Stomach (tissue), 9 donors: ENCODE data around the gene C1orf159. TPM values are rescaled to one million over a fixed set of nuclear protein-coding genes. Genes with fewer than 3 reads are reported as not detected.
"Not testable (repeated sequence)": the region's sequence is repeated elsewhere in the genome, so short reads cannot be mapped to it uniquely, and the experiment has no call there.

Experiments
- DNase-seq, 2 donors: peaks; one replicate each; pipeline versions ENCODE4 v3.0.0 to v3.0.0-alpha.2; 2013 to 2019
- H3K27ac ChIP-seq, 5 donors: fragments of 200-600 bp in 4 of 5; sonication (generic) in 4 of 5; one replicate each; pipeline ENCODE4 v1.5.1; 2013 to 2019; ENCODE audit warnings: mild to moderate bottlenecking in 1 of 5, moderate library complexity in 1 of 5
- H3K27me3 ChIP-seq, 3 donors: fragments of 200-600 bp; sonication (generic); one replicate each; pipeline ENCODE4 v1.5.1; 2017 to 2019; ENCODE audit warnings: mixed run types in 1 of 3
- H3K36me3 ChIP-seq, 4 donors: fragments of 200-600 bp; sonication (generic); 1 replicate in 3 of 4; 2 replicates in 1 of 4; pipeline ENCODE4 v1.5.1; 2016 to 2019
- H3K4me1 ChIP-seq, 4 donors: fragments of 200-600 bp; sonication (generic); one replicate each; pipeline ENCODE4 v1.5.1; 2016 to 2019
- H3K4me3 ChIP-seq, 4 donors: fragments of 200-600 bp; sonication (generic) in 3 of 4; one replicate each; pipeline ENCODE4 v1.5.1; 2016 to 2019; ENCODE audit warnings: mild to moderate bottlenecking in 1 of 4
- H3K9me3 ChIP-seq, 4 donors: fragments of 200-600 bp; sonication (generic); one replicate each; pipeline ENCODE4 v1.5.1; 2016 to 2019
- CTCF ChIP-seq, 7 experiments: fragments of 450-650 bp in 4 of 7; fragments of 200-600 bp in 3 of 7; sonication (generic) in 3 of 7; IDR thresholded peaks; one replicate each; pipeline ENCODE4 v1.5.1; 2016 to 2019; ENCODE audit warnings: antibody characterized with exemption in 7 of 7, control low read depth in 2 of 7, mild to moderate bottlenecking in 1 of 7
- EP300 ChIP-seq: sonication (generic); formaldehyde crosslinking; IDR thresholded peaks from one replicate; pipeline ENCODE4 v1.6.1; 2017; ENCODE audit warnings: antibody characterized with exemption
- POLR2A ChIP-seq, 4 donors: fragments of 450-650 bp; IDR thresholded peaks; one replicate each; pipeline ENCODE4 v1.6.1; 2016; ENCODE audit warnings: antibody characterized with exemption in 4 of 4, control low read depth in 2 of 4, mild to moderate bottlenecking in 1 of 4, moderate library complexity in 1 of 4
- POLR2AphosphoS5 ChIP-seq, 3 donors: sonication (generic); formaldehyde crosslinking; IDR thresholded peaks; one replicate each; pipeline ENCODE4 v1.6.1; 2016; ENCODE audit warnings: antibody characterized with exemption in 3 of 3
- WGBS, 5 donors: extraction: QIAGEN DNeasy Blood & Tissue Kit in 3 of 5; methylation state at CpG; one replicate each; pipeline versions ENCODE4 v1.1.5 to v1.1.7; 2013 to 2018; 5-methylcytosine and 5-hydroxymethylcytosine counted together
- intact Hi-C: fragments of 100-400 bp; cut with DNase I; formaldehyde crosslinking; loops from one replicate; pipeline ENCODE4 v1.15.1; 2023; ENCODE audit warnings: low total_unique reads
- polyA plus RNA-seq, 3 donors: library from polyadenylated mRNA; stranded (reverse); fragments of 200-250 nt; gene quantifications; one replicate each; pipeline ENCODE4 v1.2.3, GENCODE V29; 2013
- total RNA-seq, 5 donors: library from RNA; depleted of rRNA; stranded (reverse); fragments of >200 nt; gene quantifications; one replicate each; pipeline versions ENCODE4 v1.1.0 to v1.2.3, GENCODE V29; 2014 to 2016
- donor health status: healthy with polysubstance abuse.
- donor health status: Bipolar disorder and iron deficiency.
- donor health status: healthy.

Gene C1orf159
- total and polyA plus RNA-seq, 8 donors: 10.2 to 67.0 (median 18.5) TPM

GRCh38 chr1:1109743-1110142, 6.1 kb downstream of the C1orf159 start:
- intact Hi-C loops: no loop called here
- TF ChIP-seq POLR2A (IDR thresholded peaks at IDR 0.05) (no peak), POLR2AphosphoS5 (IDR thresholded peaks at IDR 0.05) (peak in 2 of 3 donors; percentile 45 to 67), EP300 (no peak)
- Histone ChIP-seq H3K27ac (peak overlapping the region; percentile 27 to 58 (median 53)), H3K36me3 (peaks cover 0 to 24% (median 10%) of the 10 kb centered on the region in 4 donors), H3K9me3 (peaks cover 0 to 8% (median 2%) of the 10 kb centered on the region in 4 donors), H3K4me3 (no peak overlapping the region), H3K4me1 (peaks cover 2 to 17% (median 7%) of the 10 kb centered on the region in 4 donors), H3K27me3 (no peaks in the 10 kb centered on the region)
- WGBS, 5 donors: 37 to 70% (median 46%) methylated on average over 14 of the region's 14 CpGs
- peak; percentile 77 to 80 for DNase-seq

GRCh38 chr1:1106510-1107221, 9.2 kb downstream of the C1orf159 start:
- peaks cover 0 to 9% (median 3%) of the 10 kb centered on the region in 4 donors for H3K4me1 ChIP-seq
- H3K4me3 ChIP-seq: no peak overlapping the region
- no peak for DNase-seq
- H3K36me3 ChIP-seq: peaks cover 0 to 5% (median 1%) of the 10 kb centered on the region in 4 donors
- H3K27me3 ChIP-seq: no peaks in the 10 kb centered on the region
- TF ChIP-seq CTCF (IDR thresholded peaks at IDR 0.05) (no peak), EP300 (no peak), POLR2A (IDR thresholded peaks at IDR 0.05) (no peak), POLR2AphosphoS5 (IDR thresholded peaks at IDR 0.05) (no peak)
- H3K9me3 ChIP-seq: no peaks in the 10 kb centered on the region
- no peak overlapping the region for H3K27ac ChIP-seq
- intact Hi-C loops: no loop called here
- WGBS, 5 donors: 88 to 98% (median 96%) methylated on average over 25 to 31 of the region's 31 CpGs

- H3K9me3 ChIP-seq, H3K27me3 ChIP-seq, H3K27ac ChIP-seq, H3K4me1 ChIP-seq, DNase-seq, H3K4me3 ChIP-seq, H3K36me3 ChIP-seq, intact Hi-C loops: not testable (repeated sequence)
- WGBS, 5 donors: 73 to 83% (median 75%) methylated on average over 3 to 6 of the region's 6 CpGs
Observed at GRCh38 chr1:1104152-1104551, 11.7 kb downstream of the C1orf159 start.

- Histone ChIP-seq H3K4me1 (no peaks in the 10 kb centered on the region), H3K27me3 (no peaks in the 10 kb centered on the region), H3K36me3 (no peaks in the 10 kb centered on the region), H3K27ac (no peak overlapping the region), H3K4me3 (no peak overlapping the region), H3K9me3 (no peaks in the 10 kb centered on the region)
- 89 to 96% (median 95%) methylated on average over 7 of the region's 7 CpGs for WGBS, 5 donors
- intact Hi-C loops: no loop called here
- peak in 1 of 2 donors; percentile 20 for DNase-seq
- no peak for TF ChIP-seq POLR2AphosphoS5 (IDR thresholded peaks at IDR 0.05)
- no peak for TF ChIP-seq CTCF (IDR thresholded peaks at IDR 0.05)
- no peak for TF ChIP-seq POLR2A (IDR thresholded peaks at IDR 0.05)
- TF ChIP-seq EP300: no peak
Observed at GRCh38 chr1:1101503-1101902, 14.4 kb downstream of the C1orf159 start.

GRCh38 chr1:1100296-1100695, 15.6 kb downstream of the C1orf159 start:
- Histone ChIP-seq H3K4me3 (no peak overlapping the region), H3K27ac (no peak overlapping the region), H3K4me1 (no peaks in the 10 kb centered on the region), H3K36me3 (no peaks in the 10 kb centered on the region), H3K27me3 (no peaks in the 10 kb centered on the region), H3K9me3 (no peaks in the 10 kb centered on the region)
- no peak for DNase-seq
- WGBS, 5 donors: 97 to 99% (median 98%) methylated on average over 11 of the region's 11 CpGs
- intact Hi-C loops: no loop called here
- TF ChIP-seq POLR2AphosphoS5 (IDR thresholded peaks at IDR 0.05): no peak
- TF ChIP-seq EP300: no peak
- TF ChIP-seq POLR2A (IDR thresholded peaks at IDR 0.05): no peak
- TF ChIP-seq CTCF (IDR thresholded peaks at IDR 0.05): no peak
